ENCODE data around the gene NOD2. TPM values are rescaled to one million over a fixed set of nuclear protein-coding genes. Genes with fewer than 3 reads are reported as not detected.

Gene NOD2
- total and polyA plus RNA-seq, 4 donors: 2.1 to 14.1 (median 5.9) TPM

GRCh38 chr16:50762241-50762640 lies 68.8 kb downstream of the NOD2 start:
- H3K4me3 ChIP-seq: no peak overlapping the region
- no peak for ATAC-seq (ENCODE audit: insufficient read depth, low FRiP score)
- H3K27ac ChIP-seq (ENCODE audit: low read depth in 1 of 2, low read length in 1 of 2): no peak overlapping the region
- no peak overlapping the region for H3K9ac ChIP-seq (ENCODE audit: insufficient read depth in 1 of 2, low read length in 2 of 2)
- peaks cover 0 to 3% (median under 1%) of the 10 kb centered on the region in 4 donors for H3K9me3 ChIP-seq (ENCODE audit: control insufficient read depth in 4 of 4, insufficient read depth in 3 of 4, low read length in 3 of 4)
- peaks cover 0 to 2% (median 0%) of the 10 kb centered on the region in 5 donors for H3K4me1 ChIP-seq (ENCODE audit: control insufficient read depth in 5 of 5, insufficient read depth in 5 of 5, low read length in 5 of 5)
- 77 to 82% methylated on average over 3 of the region's 3 CpGs for WGBS, 2 donors
- H3K36me3 ChIP-seq (ENCODE audit: control insufficient read depth in 4 of 4, insufficient read depth in 4 of 4, low read length in 4 of 4): peaks cover 2 to 14% (median 8%) of the 10 kb centered on the region in 4 donors
- no peak for TF ChIP-seq CTCF (IDR thresholded peaks at IDR 0.05; ENCODE audit: control extremely low read depth, extremely low read depth)
- no peak for DNase-seq
- no peaks in the 10 kb centered on the region for H3K27me3 ChIP-seq (ENCODE audit: control insufficient read depth in 3 of 3, insufficient read depth in 3 of 3, low read length in 2 of 3)

- Histone ChIP-seq H3K36me3 (ENCODE audit: control insufficient read depth in 4 of 4, insufficient read depth in 4 of 4, low read length in 4 of 4) (peaks cover 0 to 14% (median 8%) of the 10 kb centered on the region in 4 donors), H3K27ac (ENCODE audit: low read depth in 1 of 2, low read length in 1 of 2) (no peak overlapping the region), H3K4me3 (no peak overlapping the region), H3K9me3 (ENCODE audit: control insufficient read depth in 4 of 4, insufficient read depth in 3 of 4, low read length in 3 of 4) (peaks cover 0 to 3% (median under 1%) of the 10 kb centered on the region in 4 donors), H3K9ac (ENCODE audit: insufficient read depth in 1 of 2, low read length in 2 of 2) (no peak overlapping the region), H3K4me1 (ENCODE audit: control insufficient read depth in 5 of 5, insufficient read depth in 5 of 5, low read length in 5 of 5) (peaks cover 0 to 2% (median 0%) of the 10 kb centered on the region in 5 donors), H3K27me3 (ENCODE audit: control insufficient read depth in 3 of 3, insufficient read depth in 3 of 3, low read length in 2 of 3) (no peaks in the 10 kb centered on the region)
- ATAC-seq (ENCODE audit: insufficient read depth, low FRiP score) (no peak), DNase-seq (no peak)
- WGBS, 2 donors: 94 to 97% methylated on average over 2 of the region's 2 CpGs
- TF ChIP-seq CTCF (IDR thresholded peaks at IDR 0.05; ENCODE audit: control extremely low read depth, extremely low read depth): no peak
Observed at GRCh38 chr16:50763211-50763610, 69.8 kb downstream of the NOD2 start.

DNA sequence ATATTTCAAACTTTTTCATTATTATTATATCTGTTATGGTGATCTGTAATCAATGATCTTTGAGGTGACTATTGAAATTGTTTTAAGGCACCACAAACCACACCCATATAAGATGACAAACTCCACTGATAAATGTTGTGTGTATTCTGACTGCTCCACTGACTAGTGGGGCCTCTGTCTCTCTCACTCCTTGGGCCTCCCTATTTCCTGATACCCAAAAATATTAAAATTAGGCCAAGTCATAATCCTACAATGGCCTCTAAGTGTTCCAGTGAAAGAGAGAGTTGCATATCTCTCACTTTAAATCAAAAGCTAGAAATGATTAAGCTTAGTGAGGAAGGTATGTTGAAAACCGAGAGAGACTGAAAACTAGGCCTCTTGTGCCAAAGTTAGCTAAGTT lies 71.9 kb downstream of the NOD2 start:
- no peak for TF ChIP-seq CTCF (IDR thresholded peaks at IDR 0.05; ENCODE audit: control extremely low read depth, extremely low read depth)
- Histone ChIP-seq H3K36me3 (ENCODE audit: control insufficient read depth in 4 of 4, insufficient read depth in 4 of 4, low read length in 4 of 4) (peaks cover 0 to 17% (median 7%) of the 10 kb centered on the region in 4 donors), H3K4me3 (no peak overlapping the region), H3K27ac (ENCODE audit: low read depth in 1 of 2, low read length in 1 of 2) (no peak overlapping the region), H3K27me3 (ENCODE audit: control insufficient read depth in 3 of 3, insufficient read depth in 3 of 3, low read length in 2 of 3) (no peaks in the 10 kb centered on the region), H3K9ac (ENCODE audit: insufficient read depth in 1 of 2, low read length in 2 of 2) (no peak overlapping the region), H3K4me1 (ENCODE audit: control insufficient read depth in 5 of 5, insufficient read depth in 5 of 5, low read length in 5 of 5) (peaks cover 0 to 2% (median 0%) of the 10 kb centered on the region in 5 donors), H3K9me3 (ENCODE audit: control insufficient read depth in 4 of 4, insufficient read depth in 3 of 4, low read length in 3 of 4) (peaks cover 0 to 3% (median under 1%) of the 10 kb centered on the region in 4 donors)
- ATAC-seq (ENCODE audit: insufficient read depth, low FRiP score): no peak
- no peak for DNase-seq
- 95 to 96% methylated on average over 1 of the region's 1 CpG for WGBS, 2 donors

GRCh38 chr16:50765861-50766260 lies 72.5 kb downstream of the NOD2 start:
- Histone ChIP-seq H3K27ac (ENCODE audit: low read depth in 1 of 2, low read length in 1 of 2) (no peak overlapping the region), H3K9ac (ENCODE audit: insufficient read depth in 1 of 2, low read length in 2 of 2) (no peak overlapping the region), H3K4me1 (ENCODE audit: control insufficient read depth in 5 of 5, insufficient read depth in 5 of 5, low read length in 5 of 5) (peaks cover 0 to 2% (median 0%) of the 10 kb centered on the region in 5 donors), H3K4me3 (no peak overlapping the region), H3K27me3 (ENCODE audit: control insufficient read depth in 3 of 3, insufficient read depth in 3 of 3, low read length in 2 of 3) (no peaks in the 10 kb centered on the region), H3K9me3 (ENCODE audit: control insufficient read depth in 4 of 4, insufficient read depth in 3 of 4, low read length in 3 of 4) (peaks cover 0 to 3% (median under 1%) of the 10 kb centered on the region in 4 donors), H3K36me3 (ENCODE audit: control insufficient read depth in 4 of 4, insufficient read depth in 4 of 4, low read length in 4 of 4) (peaks cover 0 to 17% (median 7%) of the 10 kb centered on the region in 4 donors)
- TF ChIP-seq CTCF (IDR thresholded peaks at IDR 0.05; ENCODE audit: control extremely low read depth, extremely low read depth): no peak
- WGBS, 2 donors: 90 to 100% methylated on average over 1 of the region's 1 CpG
- DNase-seq (no peak), ATAC-seq (ENCODE audit: insufficient read depth, low FRiP score) (no peak)
